OCI-LY3 (cell line): Measurements from ENCODE around the gene EIPR1.

ENCODE experiments used
- H2AFZ ChIP-seq: fragments of 200-600, 300-600 bp; shearing (Covaris generic); 2 replicates; pipeline ENCODE4 v1.6.0; 2014; ENCODE audit warnings: antibody characterized with exemption, low read depth, low read length
- H3K27ac ChIP-seq: fragments of 200-600, 300-600 bp; sonication (generic); 2 replicates; pipeline ENCODE4 v1.5.1; 2014; ENCODE audit warnings: mild to moderate bottlenecking, low read length, moderate library complexity, mixed read lengths
- H3K27me3 ChIP-seq: fragments of 200-600, 300-600 bp; sonication (generic); 2 replicates; pipeline ENCODE4 v1.6.1; 2014; ENCODE audit warnings: low read depth, low read length, mixed read lengths
- H3K36me3 ChIP-seq: fragments of 200-600, 300-600 bp; sonication (generic); replicated peaks from 2 replicates; pipeline ENCODE3; 2014; ENCODE audit warnings: low read depth, low read length, mixed read lengths
- H3K4me1 ChIP-seq: fragments of 300-600, 200-600 bp; sonication (generic); 2 replicates; pipeline ENCODE4 v1.6.1; 2014; ENCODE audit warnings: low read length, mixed read lengths
- H3K4me2 ChIP-seq: fragments of 200-600, 300-600 bp; sonication (generic); 2 replicates; pipeline ENCODE4 v1.6.1; 2014; ENCODE audit warnings: low read length, mixed read lengths
- H3K4me3 ChIP-seq: fragments of 300-600, 200-600 bp; sonication (generic); 2 replicates; pipeline ENCODE4 v1.5.1; 2014; ENCODE audit warnings: antibody characterized with exemption, mild to moderate bottlenecking, low read length, moderate library complexity
- H3K79me2 ChIP-seq: fragments of 300-600, 200-600 bp; shearing (Covaris generic); 2 replicates; pipeline ENCODE4 v1.6.1; 2014; ENCODE audit warnings: mild to moderate bottlenecking, low read length, mixed read lengths
- H3K9ac ChIP-seq: fragments of 300-600, 200-600 bp; shearing (Covaris generic); 2 replicates; pipeline ENCODE4 v1.6.0; 2014; ENCODE audit warnings: mild to moderate bottlenecking, low read length, moderate library complexity
- H3K9me3 ChIP-seq: fragments of 200-600, 300-600 bp; shearing (Covaris generic); 2 replicates; pipeline ENCODE4 v1.6.1; 2014; ENCODE audit warnings: low read length, mixed read lengths; ENCODE audit not compliant: insufficient read depth
- H4K20me1 ChIP-seq: fragments of 200-600, 300-600 bp; sonication (generic); 2 replicates; pipeline ENCODE4 v1.6.1; 2016; ENCODE audit warnings: low read length, mixed read lengths; ENCODE audit not compliant: insufficient read depth
- EZH2phosphoT487 ChIP-seq: fragments of 200-600 bp; shearing (Covaris generic); IDR thresholded peaks from 2 replicates; pipeline ENCODE4 v1.6.1; 2018; ENCODE audit warnings: antibody characterized with exemption, mixed run types, low read depth
- TF ChIP-seq, protein P1 (sequence below): fragments of 200-600, 300-600 bp; sonication (generic); IDR thresholded peaks from 2 replicates; pipeline ENCODE4 v1.5.1; 2014; ENCODE audit warnings: antibody characterized with exemption, low read length, low read depth

Gene EIPR1

DNA sequence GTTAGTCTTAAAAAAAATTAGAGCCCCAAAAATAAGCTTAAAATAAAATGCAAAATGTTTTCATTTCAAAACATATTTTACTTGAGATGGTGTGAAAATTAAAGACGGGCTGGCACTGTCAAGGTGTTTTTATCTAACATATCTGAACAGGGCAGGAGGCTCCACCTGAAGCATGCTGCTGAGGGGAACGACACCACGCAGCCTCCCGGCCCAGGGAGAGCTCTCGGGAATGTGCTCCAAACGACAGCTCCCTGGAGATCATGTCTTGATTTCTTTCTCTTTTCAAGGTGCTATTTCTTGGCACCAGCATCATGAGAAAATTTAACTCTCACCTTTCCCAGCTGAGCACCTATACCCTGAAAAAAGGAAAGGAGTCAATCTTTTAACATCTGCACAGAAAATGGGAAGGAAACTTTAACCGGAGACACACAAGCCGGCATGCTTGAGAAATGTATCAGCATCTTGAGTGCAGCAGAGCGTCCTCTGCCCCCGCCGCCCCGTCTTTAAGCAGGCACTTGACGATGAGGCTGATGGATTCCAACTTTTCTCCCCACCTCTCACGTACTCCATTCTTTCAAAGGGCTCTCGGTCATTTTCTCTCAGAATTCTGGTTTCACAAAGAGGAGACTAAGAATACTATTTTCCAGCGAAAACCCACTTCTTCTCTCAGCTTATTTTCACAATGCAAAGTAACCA, 56.6 kb downstream of the EIPR1 start:
- H3K27me3 ChIP-seq, result no peaks in the 10 kb centered on the region
- no peak overlapping the region for H3K27ac ChIP-seq
- no peak overlapping the region for H3K4me3 ChIP-seq
- H2AFZ ChIP-seq, result no peak overlapping the region
- no peak overlapping the region for H3K4me2 ChIP-seq
- H3K36me3 ChIP-seq, result peaks cover 14% of the 10 kb centered on the region
- H4K20me1 ChIP-seq, result 0 out of 2 replicates have a peak, but pooled peaks cover 5% of the 10 kb centered on the region
- no peak overlapping the region for H3K9ac ChIP-seq
- H3K9me3 ChIP-seq, result no peaks in the 10 kb centered on the region
- peaks cover 10% of the 10 kb centered on the region for H3K79me2 ChIP-seq
- TF ChIP-seq, protein P1, sequence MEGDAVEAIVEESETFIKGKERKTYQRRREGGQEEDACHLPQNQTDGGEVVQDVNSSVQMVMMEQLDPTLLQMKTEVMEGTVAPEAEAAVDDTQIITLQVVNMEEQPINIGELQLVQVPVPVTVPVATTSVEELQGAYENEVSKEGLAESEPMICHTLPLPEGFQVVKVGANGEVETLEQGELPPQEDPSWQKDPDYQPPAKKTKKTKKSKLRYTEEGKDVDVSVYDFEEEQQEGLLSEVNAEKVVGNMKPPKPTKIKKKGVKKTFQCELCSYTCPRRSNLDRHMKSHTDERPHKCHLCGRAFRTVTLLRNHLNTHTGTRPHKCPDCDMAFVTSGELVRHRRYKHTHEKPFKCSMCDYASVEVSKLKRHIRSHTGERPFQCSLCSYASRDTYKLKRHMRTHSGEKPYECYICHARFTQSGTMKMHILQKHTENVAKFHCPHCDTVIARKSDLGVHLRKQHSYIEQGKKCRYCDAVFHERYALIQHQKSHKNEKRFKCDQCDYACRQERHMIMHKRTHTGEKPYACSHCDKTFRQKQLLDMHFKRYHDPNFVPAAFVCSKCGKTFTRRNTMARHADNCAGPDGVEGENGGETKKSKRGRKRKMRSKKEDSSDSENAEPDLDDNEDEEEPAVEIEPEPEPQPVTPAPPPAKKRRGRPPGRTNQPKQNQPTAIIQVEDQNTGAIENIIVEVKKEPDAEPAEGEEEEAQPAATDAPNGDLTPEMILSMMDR, result no peak
- TF ChIP-seq EZH2phosphoT487, result no peak
- H3K4me1 ChIP-seq, result no peaks in the 10 kb centered on the region

DNA sequence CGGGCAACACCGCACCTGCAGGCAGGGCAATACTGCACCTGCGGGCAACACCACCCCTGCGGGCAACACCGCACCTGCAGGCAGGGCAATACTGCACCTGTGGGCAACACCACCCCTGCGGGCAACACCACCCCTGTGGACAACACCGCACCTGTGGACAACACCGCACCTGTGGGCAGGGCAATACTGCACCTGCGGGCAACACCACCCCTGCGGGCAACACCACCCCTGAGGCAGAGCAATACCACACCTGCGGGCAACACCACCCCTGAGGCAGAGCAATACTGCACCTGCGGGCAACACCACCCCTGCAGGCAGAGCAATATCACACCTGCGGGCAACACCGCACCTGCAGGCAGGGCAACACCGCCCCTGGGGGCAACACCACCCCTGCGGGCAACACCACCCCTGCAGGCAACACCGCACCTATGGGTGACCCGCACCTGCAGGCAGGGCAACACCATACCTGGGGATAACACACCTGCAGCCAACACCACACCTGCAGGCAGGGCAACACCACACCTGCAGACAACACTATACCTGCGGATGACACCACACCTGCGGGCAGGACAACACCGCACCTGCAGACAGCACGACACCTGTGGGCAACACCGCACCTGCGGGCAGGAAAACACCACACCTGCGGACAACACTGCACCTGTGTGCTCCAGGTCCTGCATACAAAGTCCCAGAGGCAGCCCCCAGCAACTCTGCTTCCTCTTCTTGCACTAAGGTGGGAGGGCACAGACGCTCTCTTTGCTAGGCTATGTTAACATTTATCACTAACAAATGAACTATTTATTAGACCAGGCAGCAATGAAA, 57.7 kb downstream of the EIPR1 start:
- no peak overlapping the region for H3K4me2 ChIP-seq
- no peak overlapping the region for H2AFZ ChIP-seq
- H3K9ac ChIP-seq, result no peak overlapping the region
- H3K79me2 ChIP-seq, result peaks cover 10% of the 10 kb centered on the region
- no peaks in the 10 kb centered on the region for H3K4me1 ChIP-seq
- H3K4me3 ChIP-seq, result no peak overlapping the region
- peaks cover 14% of the 10 kb centered on the region for H3K36me3 ChIP-seq
- H4K20me1 ChIP-seq, result 0 out of 2 replicates have a peak, but pooled peaks cover 5% of the 10 kb centered on the region
- H3K9me3 ChIP-seq, result no peaks in the 10 kb centered on the region
- no peak overlapping the region for H3K27ac ChIP-seq
- H3K27me3 ChIP-seq, result no peaks in the 10 kb centered on the region
- no peak for TF ChIP-seq EZH2phosphoT487
- TF ChIP-seq, protein P1, result no peak

DNA sequence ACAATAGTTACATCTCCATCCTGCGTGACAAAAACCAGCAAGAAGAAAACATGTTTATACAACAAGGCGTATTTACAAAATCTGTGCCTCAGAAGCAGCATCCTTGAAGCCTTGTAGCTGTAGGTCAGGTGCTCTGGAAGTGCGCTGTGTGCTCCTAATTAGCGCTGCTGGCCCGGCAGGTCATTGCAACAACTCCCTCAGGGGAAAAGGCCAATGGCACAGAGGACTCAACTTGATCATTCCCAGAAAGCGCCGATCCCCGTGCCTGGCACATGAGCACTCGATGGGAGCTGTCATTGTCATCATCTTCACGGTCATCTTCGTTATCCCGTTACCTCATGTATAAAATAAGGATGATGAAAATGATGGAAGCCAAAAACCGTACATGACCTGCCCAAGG, 58.5 kb downstream of the EIPR1 start:
- H3K9ac ChIP-seq, result no peak overlapping the region
- H3K27ac ChIP-seq, result no peak overlapping the region
- TF ChIP-seq, protein P1, result no peak
- TF ChIP-seq EZH2phosphoT487, result no peak
- H4K20me1 ChIP-seq, result 0 out of 2 replicates have a peak, but pooled peaks cover 5% of the 10 kb centered on the region
- no peak overlapping the region for H3K4me3 ChIP-seq
- peaks cover 11% of the 10 kb centered on the region for H3K36me3 ChIP-seq
- peaks cover 10% of the 10 kb centered on the region for H3K79me2 ChIP-seq
- H3K4me2 ChIP-seq, result no peak overlapping the region
- no peak overlapping the region for H2AFZ ChIP-seq
- no peaks in the 10 kb centered on the region for H3K9me3 ChIP-seq
- H3K27me3 ChIP-seq, result no peaks in the 10 kb centered on the region
- no peaks in the 10 kb centered on the region for H3K4me1 ChIP-seq
